GM08714 (cell line): ENCODE results near the gene GCAT.

Experiments
- H3K4me3 ChIP-seq: fragments of 200-500 bp; sonication (Bioruptor generic); 2 replicates; pipeline ENCODE4 v1.5.1; 2014; ENCODE audit warnings: mild to moderate bottlenecking, low read length, inconsistent platforms
- ZNF274 ChIP-seq: IDR thresholded peaks from 2 replicates; pipeline ENCODE4 v1.6.1; 2012; ENCODE audit warnings: mild to moderate bottlenecking, low read depth, low read length

The GCAT gene

GRCh38 chr22:37830093-37830842 lies 22.5 kb downstream of the GCAT start:
- no peak for TF ChIP-seq ZNF274
- no peak overlapping the region for H3K4me3 ChIP-seq

- no peak overlapping the region for H3K4me3 ChIP-seq
- TF ChIP-seq ZNF274 = no peak
Measured at GRCh38 chr22:37831472-37831871, 23.7 kb downstream of the GCAT start.

- TF ChIP-seq ZNF274 = no peak
- H3K4me3 ChIP-seq = no peak overlapping the region
Measured at GRCh38 chr22:37832022-37832857, 24.5 kb downstream of the GCAT start.

- TF ChIP-seq ZNF274 = no peak
- no peak overlapping the region for H3K4me3 ChIP-seq
Measured at GRCh38 chr22:37842015-37842793, 34.5 kb downstream of the GCAT start.

GRCh38 chr22:37843741-37844089 lies 36.0 kb downstream of the GCAT start:
- no peak for TF ChIP-seq ZNF274
- peak overlapping the region; percentile 95 for H3K4me3 ChIP-seq

- TF ChIP-seq ZNF274 = no peak
- peak overlapping the region; percentile 68 for H3K4me3 ChIP-seq
Measured at GRCh38 chr22:37844904-37845329, 37.2 kb downstream of the GCAT start.

- no peak overlapping the region for H3K4me3 ChIP-seq
- no peak for TF ChIP-seq ZNF274
Measured at GRCh38 chr22:37846433-37846832, 38.7 kb downstream of the GCAT start.

GRCh38 chr22:37848587-37849088 lies 40.9 kb downstream of the GCAT start:
- no peak for TF ChIP-seq ZNF274
- peak overlapping the region; percentile 95 for H3K4me3 ChIP-seq

GRCh38 chr22:37849089-37849751 lies 41.5 kb downstream of the GCAT start, which contains the start of gene EIF3L:
Gene EIF3L, plus strand, starts transcription at chr22:37849419. Its CDS starts 31 bp downstream, at chr22:37849450.
- TF ChIP-seq ZNF274 = no peak
- H3K4me3 ChIP-seq = peak within 1 kb of the TSS; percentile 95

GRCh38 chr22:37850801-37851200 lies 43.1 kb downstream of the GCAT start:
- no peak overlapping the region for H3K4me3 ChIP-seq
- TF ChIP-seq ZNF274 = no peak

- no peak overlapping the region for H3K4me3 ChIP-seq
- TF ChIP-seq ZNF274 = no peak
Measured at GRCh38 chr22:37852418-37852817, 44.7 kb downstream of the GCAT start.

- no peak overlapping the region for H3K4me3 ChIP-seq
- TF ChIP-seq ZNF274 = no peak
Measured at GRCh38 chr22:37854946-37855345, 47.2 kb downstream of the GCAT start.

- no peak for TF ChIP-seq ZNF274
- H3K4me3 ChIP-seq = no peak overlapping the region
Measured at GRCh38 chr22:37855462-37855861, 47.7 kb downstream of the GCAT start.

GRCh38 chr22:37860796-37861421 lies 53.2 kb downstream of the GCAT start:
- no peak overlapping the region for H3K4me3 ChIP-seq
- TF ChIP-seq ZNF274 = no peak
